ENCODE results near the gene PCDHGB5. TPM values are rescaled to one million over a fixed set of nuclear protein-coding genes. Genes with fewer than 3 reads are reported as not detected.
"Not testable (repeated sequence)": the region's sequence is repeated elsewhere in the genome, so short reads cannot be mapped to it uniquely, and the experiment has no call there.

Gene PCDHGB5
- total RNA-seq, 1 donor from 2014 or later, result 6.0 TPM

DNA sequence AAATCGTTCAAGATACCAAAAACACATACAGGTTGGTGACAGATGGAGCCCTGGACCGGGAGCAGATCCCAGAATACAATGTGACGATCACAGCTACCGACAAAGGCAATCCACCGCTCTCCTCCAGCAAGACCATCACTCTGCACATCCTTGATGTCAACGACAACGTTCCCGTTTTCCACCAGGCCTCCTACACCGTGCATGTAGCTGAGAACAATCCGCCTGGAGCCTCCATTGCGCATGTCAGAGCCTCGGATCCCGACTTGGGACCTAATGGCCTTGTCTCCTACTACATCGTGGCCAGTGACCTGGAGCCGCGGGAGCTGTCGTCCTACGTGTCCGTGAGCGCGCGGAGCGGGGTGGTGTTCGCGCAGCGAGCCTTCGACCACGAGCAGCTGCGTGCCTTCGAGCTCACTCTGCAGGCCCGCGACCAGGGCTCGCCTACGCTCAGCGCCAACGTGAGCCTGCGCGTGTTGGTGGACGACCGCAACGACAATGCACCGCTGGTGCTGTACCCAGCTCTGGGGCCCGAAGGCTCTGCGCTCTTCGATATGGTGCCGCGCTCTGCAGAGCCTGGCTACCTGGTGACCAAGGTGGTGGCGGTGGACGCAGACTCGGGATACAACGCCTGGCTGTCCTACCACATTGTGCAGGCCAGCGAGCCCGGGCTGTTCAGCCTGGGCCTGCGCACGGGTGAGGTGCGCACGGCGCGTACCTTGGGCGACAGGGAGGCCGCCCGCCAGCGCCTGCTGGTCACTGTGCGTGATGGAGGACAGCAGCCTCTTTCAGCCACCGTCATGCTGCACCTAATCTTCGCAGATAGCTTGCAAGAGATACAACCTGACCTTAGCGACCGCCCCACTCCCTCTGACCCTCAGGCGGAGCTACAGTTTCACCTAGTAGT is 25.9 kb upstream of the PCDHGB5 start:
- peak overlapping the region; percentile 9 for H3K4me3 ChIP-seq
- peaks cover 97% of the 10 kb centered on the region for H3K9me3 ChIP-seq (replicated peaks)
- intact Hi-C loops (cut with micrococcal nuclease), result no loop called here
- H3K27me3 ChIP-seq (ENCODE audit: low read depth), result no peaks in the 10 kb centered on the region
- H3K4me1 ChIP-seq, result peaks cover 59% of the 10 kb centered on the region
- TF ChIP-seq, protein P1, sequence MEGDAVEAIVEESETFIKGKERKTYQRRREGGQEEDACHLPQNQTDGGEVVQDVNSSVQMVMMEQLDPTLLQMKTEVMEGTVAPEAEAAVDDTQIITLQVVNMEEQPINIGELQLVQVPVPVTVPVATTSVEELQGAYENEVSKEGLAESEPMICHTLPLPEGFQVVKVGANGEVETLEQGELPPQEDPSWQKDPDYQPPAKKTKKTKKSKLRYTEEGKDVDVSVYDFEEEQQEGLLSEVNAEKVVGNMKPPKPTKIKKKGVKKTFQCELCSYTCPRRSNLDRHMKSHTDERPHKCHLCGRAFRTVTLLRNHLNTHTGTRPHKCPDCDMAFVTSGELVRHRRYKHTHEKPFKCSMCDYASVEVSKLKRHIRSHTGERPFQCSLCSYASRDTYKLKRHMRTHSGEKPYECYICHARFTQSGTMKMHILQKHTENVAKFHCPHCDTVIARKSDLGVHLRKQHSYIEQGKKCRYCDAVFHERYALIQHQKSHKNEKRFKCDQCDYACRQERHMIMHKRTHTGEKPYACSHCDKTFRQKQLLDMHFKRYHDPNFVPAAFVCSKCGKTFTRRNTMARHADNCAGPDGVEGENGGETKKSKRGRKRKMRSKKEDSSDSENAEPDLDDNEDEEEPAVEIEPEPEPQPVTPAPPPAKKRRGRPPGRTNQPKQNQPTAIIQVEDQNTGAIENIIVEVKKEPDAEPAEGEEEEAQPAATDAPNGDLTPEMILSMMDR (IDR thresholded peaks at IDR 0.05; ENCODE audit: borderline replicate concordance), result no peak
- DNase-seq, result no peak
- no peak overlapping the region for H3K27ac ChIP-seq (replicated peaks)
- H3K36me3 ChIP-seq, result peaks cover 32% of the 10 kb centered on the region

DNA sequence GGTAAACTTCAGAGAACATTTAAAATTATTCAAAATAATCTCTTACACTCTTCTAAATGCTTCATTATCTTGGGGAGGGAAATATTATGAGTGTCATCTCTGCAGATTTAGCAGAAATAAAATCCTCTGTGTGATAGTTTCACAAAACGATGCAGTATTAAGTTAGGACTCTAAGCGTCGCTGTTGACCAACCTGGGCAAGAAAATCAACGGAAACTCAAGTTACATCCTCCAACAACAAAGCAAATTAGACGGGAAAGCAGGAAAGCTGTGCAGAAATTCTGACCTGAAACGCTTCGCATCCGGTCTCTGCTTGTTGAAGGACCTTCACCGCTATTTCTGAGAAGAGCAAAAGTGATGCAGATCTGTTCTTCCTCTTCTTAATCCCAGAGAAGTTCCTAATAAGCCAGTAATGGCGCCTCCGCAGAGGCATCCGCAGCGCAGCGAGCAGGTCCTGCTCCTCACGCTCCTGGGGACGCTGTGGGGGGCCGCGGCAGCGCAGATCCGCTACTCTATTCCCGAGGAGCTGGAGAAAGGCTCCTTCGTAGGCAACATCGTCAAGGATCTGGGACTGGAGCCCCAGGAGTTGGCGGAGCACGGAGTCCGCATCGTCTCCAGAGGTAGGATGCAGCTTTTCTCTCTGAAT is 24.0 kb upstream of the PCDHGB5 start, which contains the start of gene PCDHGA6:
TSS of gene PCDHGA6 (plus strand) at position 219 of the 645 bp plus-strand sequence. CDS start at position 412, 193 bp downstream.
- intact Hi-C loops (cut with micrococcal nuclease), result no loop called here
- peak within 1 kb of the TSS; percentile 52 for H3K4me3 ChIP-seq
- DNase-seq, result no peak
- H3K9me3 ChIP-seq (replicated peaks), result peaks cover 98% of the 10 kb centered on the region
- no peaks in the 10 kb centered on the region for H3K27me3 ChIP-seq (ENCODE audit: low read depth)
- no peak within 1 kb of the TSS for H3K27ac ChIP-seq (replicated peaks)
- peaks cover 43% of the 10 kb centered on the region for H3K36me3 ChIP-seq
- peaks cover 57% of the 10 kb centered on the region for H3K4me1 ChIP-seq
- TF ChIP-seq, protein P1 (IDR thresholded peaks at IDR 0.05; ENCODE audit: borderline replicate concordance), result peak; percentile 62

DNA sequence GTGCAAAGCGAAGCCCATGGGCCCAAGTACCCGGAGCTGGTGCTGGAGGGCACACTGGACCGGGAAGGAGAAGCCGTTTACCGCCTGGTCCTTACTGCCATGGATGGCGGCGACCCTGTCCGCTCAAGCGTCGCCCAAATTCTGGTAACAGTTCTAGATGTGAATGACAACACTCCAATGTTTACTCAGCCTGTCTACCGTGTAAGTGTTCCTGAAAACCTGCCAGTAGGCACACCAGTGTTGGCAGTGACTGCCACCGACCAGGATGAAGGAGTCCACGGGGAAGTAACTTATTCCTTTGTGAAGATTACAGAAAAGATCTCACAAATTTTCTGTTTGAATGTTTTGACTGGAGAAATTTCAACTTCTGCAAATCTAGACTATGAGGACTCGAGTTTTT is 23.1 kb upstream of the PCDHGB5 start:
- peaks cover 50% of the 10 kb centered on the region for H3K4me1 ChIP-seq
- H3K27ac ChIP-seq (replicated peaks), result no peak overlapping the region
- DNase-seq, result no peak
- TF ChIP-seq, protein P1 (IDR thresholded peaks at IDR 0.05; ENCODE audit: borderline replicate concordance), result no peak
- H3K27me3 ChIP-seq (ENCODE audit: low read depth), result no peaks in the 10 kb centered on the region
- peaks cover 43% of the 10 kb centered on the region for H3K36me3 ChIP-seq
- intact Hi-C loops (cut with micrococcal nuclease), result no loop called here
- H3K4me3 ChIP-seq, result peak overlapping the region; percentile 52
- H3K9me3 ChIP-seq (replicated peaks), result peaks cover 98% of the 10 kb centered on the region

DNA sequence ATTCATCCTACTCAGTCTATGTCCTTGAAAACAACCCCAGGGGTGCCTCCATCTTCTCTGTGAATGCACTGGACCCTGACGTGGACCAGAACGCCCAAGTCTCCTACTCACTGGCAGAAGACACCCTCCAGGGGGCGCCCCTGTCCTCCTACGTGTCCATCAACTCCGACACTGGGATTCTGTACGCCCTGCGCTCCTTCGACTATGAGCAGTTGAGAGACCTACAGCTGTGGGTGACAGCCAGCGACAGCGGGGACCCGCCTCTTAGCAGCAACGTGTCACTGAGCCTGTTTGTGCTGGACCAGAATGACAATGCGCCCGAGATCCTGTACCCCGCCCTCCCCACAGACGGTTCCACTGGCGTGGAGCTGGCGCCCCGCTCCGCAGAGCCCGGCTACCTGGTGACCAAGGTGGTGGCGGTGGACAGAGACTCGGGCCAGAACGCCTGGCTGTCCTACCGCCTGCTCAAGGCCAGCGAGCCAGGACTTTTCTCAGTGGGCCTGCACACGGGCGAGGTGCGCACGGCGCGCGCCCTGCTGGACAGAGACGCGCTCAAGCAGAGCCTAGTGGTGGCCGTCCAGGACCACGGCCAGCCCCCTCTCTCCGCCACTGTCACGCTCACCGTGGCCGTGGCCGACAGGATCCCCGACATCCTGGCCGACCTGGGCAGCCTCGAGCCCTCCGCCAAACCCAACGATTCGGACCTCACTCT is 22.1 kb upstream of the PCDHGB5 start:
- peaks cover 48% of the 10 kb centered on the region for H3K36me3 ChIP-seq
- H3K27me3 ChIP-seq (ENCODE audit: low read depth); H3K4me3 ChIP-seq; H3K27ac ChIP-seq (replicated peaks); intact Hi-C loops (cut with micrococcal nuclease); DNase-seq: not testable (repeated sequence)
- peaks cover 98% of the 10 kb centered on the region for H3K9me3 ChIP-seq (replicated peaks)
- peaks cover 45% of the 10 kb centered on the region for H3K4me1 ChIP-seq

DNA sequence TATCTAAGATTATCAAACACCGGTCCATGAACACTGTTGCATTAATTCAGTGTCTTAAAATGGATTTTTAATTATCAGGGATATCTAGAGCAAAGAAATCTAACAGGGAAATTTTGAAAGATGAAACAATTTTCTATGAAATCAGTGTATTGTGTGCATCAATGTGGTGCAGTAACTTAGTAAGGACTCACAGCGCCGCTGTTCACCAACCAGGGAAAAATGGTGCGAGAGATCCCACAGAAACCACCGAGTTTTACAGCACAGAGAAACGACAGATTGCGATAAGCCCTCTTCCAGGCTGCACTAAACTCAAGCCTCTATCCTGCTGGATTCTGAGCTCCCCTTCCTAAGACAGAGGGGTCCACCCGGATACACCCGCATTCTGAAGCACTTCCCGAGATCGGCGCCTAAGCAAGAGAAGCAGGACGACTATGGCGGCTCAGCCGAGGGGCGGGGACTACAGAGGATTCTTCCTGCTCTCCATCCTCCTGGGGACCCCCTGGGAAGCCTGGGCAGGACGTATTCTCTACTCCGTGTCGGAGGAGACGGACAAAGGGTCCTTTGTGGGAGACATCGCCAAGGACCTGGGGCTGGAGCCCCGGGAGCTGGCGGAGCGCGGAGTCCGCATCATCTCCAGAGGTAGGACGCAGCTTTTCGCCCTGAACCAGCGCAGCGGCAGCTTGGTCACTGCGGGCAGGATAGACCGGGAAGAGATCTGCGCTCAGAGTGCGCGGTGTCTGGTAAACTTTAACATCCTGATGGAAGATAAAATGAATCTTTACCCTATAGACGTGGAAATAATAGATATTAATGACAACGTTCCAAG is 15.1 kb upstream of the PCDHGB5 start, which contains the start of gene PCDHGA7:
TSS of gene PCDHGA7 (plus strand) at position 274 of the 826 bp plus-strand sequence. CDS start at position 432, 158 bp downstream.
- peaks cover 38% of the 10 kb centered on the region for H3K36me3 ChIP-seq
- H3K4me3 ChIP-seq, result peak within 1 kb of the TSS; percentile 51
- peak within 1 kb of the TSS; percentile 13 for H3K27ac ChIP-seq (replicated peaks)
- H3K27me3 ChIP-seq (ENCODE audit: low read depth), result no peaks in the 10 kb centered on the region
- DNase-seq, result no peak
- TF ChIP-seq, protein P1 (IDR thresholded peaks at IDR 0.05; ENCODE audit: borderline replicate concordance), result peak; percentile 47
- peaks cover 4% of the 10 kb centered on the region for H3K4me1 ChIP-seq
- peaks cover 100% of the 10 kb centered on the region for H3K9me3 ChIP-seq (replicated peaks)
- intact Hi-C loops (cut with micrococcal nuclease), result no loop called here
